Kidney epithelial cell (primary cell): ENCODE data around the gene SCGB1D4. TPM values are rescaled to one million over a fixed set of nuclear protein-coding genes. Genes with fewer than 3 reads are reported as not detected.
"Not testable (repeated sequence)": the region's sequence is repeated elsewhere in the genome, so short reads cannot be mapped to it uniquely, and the experiment has no call there.

ENCODE experiments used
- DNase-seq: peaks from one replicate; pipeline ENCODE4 v3.0.0-alpha.2; 2010; ENCODE audit warnings: low read depth
- H3K27me3 ChIP-seq: 2 replicates; pipeline ENCODE4 v1.6.0; 2011; ENCODE audit warnings: low read length; ENCODE audit not compliant: control insufficient read depth, insufficient read depth
- H3K36me3 ChIP-seq: 2 replicates; pipeline ENCODE4 v1.5.1; 2011; ENCODE audit warnings: low read length; ENCODE audit not compliant: control insufficient read depth, insufficient read depth
- H3K4me3 ChIP-seq: 2 replicates; pipeline ENCODE4 v1.5.1; 2011; ENCODE audit warnings: low read depth, mild to moderate bottlenecking, control low read depth, low read length
- total RNA-seq: library from RNA; depleted of rRNA; stranded (reverse); fragments of >200 nt; gene quantifications from 2 replicates; pipeline ENCODE4 v1.2.3, GENCODE V29; 2015
- TF ChIP-seq, protein P1 (sequence below): IDR thresholded peaks from 2 replicates; pipeline ENCODE4 v1.5.1; 2011; ENCODE audit warnings: mild to moderate bottlenecking, moderate library complexity, low read length, control low read depth, inconsistent platforms; ENCODE audit not compliant: insufficient read depth, poor library complexity, severe bottlenecking

Gene SCGB1D4
- total RNA-seq, 1 donor from 2014 or later = not detected

DNA sequence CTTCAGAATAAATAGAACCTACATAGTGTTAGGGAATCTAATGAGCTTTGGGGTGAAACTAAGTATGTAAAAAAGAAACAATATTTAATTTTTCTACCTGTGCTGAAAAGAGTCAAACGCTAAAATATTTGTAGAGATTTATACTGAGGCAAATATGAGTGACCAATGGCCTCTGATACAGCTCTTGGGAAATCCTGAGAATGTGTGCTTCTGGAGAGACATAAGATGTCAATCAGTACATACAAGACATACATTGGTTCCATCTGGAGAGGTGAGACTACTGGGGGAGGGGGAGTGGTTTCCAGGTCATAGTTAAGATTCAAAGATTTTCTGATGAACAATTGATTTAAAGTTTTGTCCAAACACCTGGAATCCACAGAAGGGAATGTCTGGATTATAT is 39.3 kb upstream of the SCGB1D4 start:
- no peak for DNase-seq
- no peaks in the 10 kb centered on the region for H3K36me3 ChIP-seq
- no peaks in the 10 kb centered on the region for H3K27me3 ChIP-seq
- TF ChIP-seq, protein P1, sequence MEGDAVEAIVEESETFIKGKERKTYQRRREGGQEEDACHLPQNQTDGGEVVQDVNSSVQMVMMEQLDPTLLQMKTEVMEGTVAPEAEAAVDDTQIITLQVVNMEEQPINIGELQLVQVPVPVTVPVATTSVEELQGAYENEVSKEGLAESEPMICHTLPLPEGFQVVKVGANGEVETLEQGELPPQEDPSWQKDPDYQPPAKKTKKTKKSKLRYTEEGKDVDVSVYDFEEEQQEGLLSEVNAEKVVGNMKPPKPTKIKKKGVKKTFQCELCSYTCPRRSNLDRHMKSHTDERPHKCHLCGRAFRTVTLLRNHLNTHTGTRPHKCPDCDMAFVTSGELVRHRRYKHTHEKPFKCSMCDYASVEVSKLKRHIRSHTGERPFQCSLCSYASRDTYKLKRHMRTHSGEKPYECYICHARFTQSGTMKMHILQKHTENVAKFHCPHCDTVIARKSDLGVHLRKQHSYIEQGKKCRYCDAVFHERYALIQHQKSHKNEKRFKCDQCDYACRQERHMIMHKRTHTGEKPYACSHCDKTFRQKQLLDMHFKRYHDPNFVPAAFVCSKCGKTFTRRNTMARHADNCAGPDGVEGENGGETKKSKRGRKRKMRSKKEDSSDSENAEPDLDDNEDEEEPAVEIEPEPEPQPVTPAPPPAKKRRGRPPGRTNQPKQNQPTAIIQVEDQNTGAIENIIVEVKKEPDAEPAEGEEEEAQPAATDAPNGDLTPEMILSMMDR = no peak
- H3K4me3 ChIP-seq = peak overlapping the region; percentile 71

DNA sequence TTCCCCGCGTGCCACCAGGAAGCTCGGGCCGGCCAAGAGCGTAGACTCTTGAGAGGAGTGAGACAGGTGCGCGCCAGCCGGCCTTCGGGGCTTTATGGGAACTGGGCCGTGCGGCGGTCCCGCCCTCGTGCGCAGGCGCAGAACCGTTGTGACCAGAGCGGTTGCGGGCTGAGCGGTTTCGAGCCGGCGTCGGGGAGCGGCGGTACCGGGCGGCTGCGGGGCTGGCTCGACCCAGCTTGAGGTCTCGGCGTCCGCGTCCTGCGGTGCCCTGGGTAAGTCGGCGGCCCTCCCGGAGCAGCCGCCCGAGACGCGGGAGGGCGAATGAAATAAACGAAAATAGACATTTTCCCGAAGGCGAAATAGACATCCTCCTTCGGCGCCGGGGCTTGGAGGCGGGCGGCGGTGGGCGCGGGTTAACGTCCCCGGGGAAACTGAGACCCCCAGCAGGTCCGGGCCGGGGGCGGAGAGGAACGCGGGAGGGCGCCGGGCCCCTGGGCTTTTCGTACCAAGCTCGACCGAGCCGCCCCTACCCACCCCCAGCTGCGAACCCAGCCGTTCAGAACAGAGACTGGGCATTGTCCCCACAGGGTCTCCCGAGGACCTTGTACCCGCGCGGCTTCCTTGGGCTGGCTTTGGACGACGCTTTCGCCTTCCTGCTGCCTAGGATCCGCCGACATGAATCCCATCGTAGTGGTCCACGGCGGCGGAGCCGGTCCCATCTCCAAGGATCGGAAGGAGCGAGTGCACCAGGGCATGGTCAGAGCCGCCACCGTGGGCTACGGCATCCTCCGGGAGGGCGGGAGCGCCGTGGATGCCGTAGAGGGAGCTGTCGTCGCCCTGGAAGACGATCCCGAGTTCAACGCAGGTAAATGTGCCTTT is 38.7 kb upstream of the SCGB1D4 start, which contains the start of gene ASRGL1:
Gene ASRGL1 (plus strand): TSS at position 146 of the 879 bp plus-strand sequence. CDS start 530 bp downstream, at position 676.
- Histone ChIP-seq H3K4me3 (peak within 1 kb of the TSS; percentile 71), H3K36me3 (no peaks in the 10 kb centered on the region), H3K27me3 (no peaks in the 10 kb centered on the region)
- TF ChIP-seq, protein P1 = no peak
- DNase-seq = no peak

DNA sequence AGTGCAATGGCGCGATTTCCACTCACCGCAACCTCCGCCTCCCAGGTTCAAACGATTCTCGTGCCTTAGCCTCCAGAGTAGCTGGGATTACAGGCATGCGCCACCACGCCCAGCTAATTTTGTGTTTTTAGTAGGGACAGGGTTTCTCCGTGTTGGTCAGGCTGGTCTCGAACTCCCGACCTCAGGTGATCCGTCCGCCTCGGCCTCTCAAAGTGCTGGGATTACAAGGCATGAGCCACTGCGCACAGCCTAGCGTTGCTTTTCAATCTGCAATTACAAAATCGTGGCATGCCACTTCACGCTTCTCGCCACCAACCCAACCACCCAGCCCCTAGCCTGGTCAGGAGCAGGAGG is 38.1 kb upstream of the SCGB1D4 start:
- not testable (repeated sequence) for H3K27me3 ChIP-seq, H3K36me3 ChIP-seq, DNase-seq
- peak overlapping the region; percentile 71 for H3K4me3 ChIP-seq

DNA sequence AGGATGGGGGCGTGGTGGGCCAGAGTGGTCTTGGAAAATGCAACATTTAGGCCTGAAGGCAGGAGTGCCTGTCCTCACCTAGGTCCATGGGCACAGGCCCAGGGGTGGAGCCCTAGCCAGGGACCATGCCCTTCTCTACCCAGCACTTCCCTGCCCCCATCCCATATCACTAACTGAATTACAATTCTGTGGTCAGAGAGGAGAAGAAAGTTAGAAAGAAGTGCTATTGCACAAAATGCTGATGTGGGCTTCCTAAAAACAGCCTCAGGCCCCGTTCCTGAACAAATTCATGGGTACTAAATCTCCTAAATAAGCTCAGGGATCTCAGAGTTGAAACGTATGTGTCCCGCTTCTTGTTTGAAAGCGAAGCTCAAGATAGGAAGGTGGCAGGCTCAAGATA is 34.9 kb upstream of the SCGB1D4 start:
- no peaks in the 10 kb centered on the region for H3K27me3 ChIP-seq
- TF ChIP-seq, protein P1 = no peak
- DNase-seq = no peak
- no peak overlapping the region for H3K4me3 ChIP-seq
- H3K36me3 ChIP-seq = no peaks in the 10 kb centered on the region

DNA sequence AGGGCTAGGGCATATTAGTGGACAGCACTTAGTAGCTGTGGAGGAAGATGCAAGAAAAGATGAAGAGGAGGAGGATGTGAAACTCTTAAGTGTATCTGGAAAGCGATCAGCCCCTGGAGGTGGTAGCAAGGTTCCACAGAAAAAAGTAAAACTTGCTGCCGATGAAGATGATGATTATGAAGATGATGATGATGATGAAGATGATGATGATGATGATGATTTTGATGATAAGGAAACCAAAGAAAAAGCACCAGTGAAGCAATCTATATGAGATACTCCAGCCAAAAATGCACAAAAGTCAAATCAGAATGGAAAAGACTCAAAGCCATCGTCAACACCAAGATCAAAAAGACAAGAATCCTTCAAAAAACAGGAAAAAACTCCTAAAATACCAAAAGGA is 32.4 kb upstream of the SCGB1D4 start:
- H3K4me3 ChIP-seq, DNase-seq, H3K36me3 ChIP-seq, H3K27me3 ChIP-seq: not testable (repeated sequence)

DNA sequence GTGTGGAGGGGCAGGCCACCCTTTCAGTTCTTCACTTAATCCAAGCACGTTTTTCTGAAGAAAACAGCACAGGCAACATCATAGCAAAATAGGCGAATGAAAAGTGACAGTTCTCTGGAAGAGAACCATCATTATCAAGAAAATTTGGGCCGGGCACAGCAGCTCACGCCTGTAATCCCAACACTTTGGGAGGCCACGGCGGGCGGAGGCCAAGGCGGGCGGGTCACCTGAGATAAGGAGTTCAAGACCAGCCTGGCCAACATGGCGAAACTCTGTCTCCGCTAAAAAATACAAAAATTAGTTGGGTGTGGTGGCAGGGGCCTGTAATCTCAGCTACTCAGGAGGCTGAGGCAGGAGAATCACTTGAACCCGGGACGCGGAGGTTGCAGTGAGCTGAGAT is 28.7 kb upstream of the SCGB1D4 start:
- not testable (repeated sequence) for DNase-seq, H3K4me3 ChIP-seq, H3K36me3 ChIP-seq, H3K27me3 ChIP-seq

DNA sequence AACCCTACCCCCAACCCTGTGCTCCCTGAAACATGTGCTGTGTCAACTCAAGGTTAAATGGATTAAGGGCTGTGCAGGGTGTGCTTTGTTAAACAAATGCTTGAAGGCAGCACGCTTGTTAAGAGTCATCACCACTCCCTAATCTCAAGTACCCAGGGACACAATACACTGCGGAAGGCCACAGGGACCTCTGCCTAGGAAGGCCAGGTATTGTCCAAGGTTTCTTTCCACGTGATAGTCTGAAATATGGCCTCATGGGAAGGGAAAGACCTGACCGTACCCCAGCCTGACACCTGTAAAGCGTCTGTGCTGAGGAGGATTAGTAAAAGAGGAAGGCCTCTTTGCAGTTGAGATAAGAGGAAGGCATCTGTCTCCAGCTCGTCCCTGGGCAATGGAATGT is 27.8 kb upstream of the SCGB1D4 start:
- not testable (repeated sequence) for H3K27me3 ChIP-seq, H3K36me3 ChIP-seq, DNase-seq, H3K4me3 ChIP-seq

DNA sequence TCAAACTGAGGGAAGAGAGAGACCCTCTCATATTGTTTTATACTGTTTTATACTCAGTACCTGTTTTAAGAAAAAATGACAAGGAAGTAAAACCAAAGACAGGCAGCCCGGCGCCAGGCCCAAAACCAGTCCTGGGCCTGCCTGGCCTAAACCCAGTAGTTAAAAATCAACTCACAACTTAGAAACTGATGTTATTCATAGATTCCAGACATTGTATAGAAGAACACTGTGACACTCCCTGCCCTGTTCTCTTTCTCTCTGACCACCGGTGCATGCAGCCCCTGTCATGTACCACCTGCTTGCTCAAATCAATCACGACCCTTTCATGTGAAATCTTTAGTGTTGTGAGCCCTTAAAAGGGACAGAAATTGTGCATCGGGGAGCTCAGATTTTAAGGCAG is 26.9 kb upstream of the SCGB1D4 start:
- not testable (repeated sequence) for DNase-seq, H3K27me3 ChIP-seq, H3K4me3 ChIP-seq, H3K36me3 ChIP-seq
